ENCODE data around the gene MED8.

Gene MED8

GRCh38 chr1:43334453-43335205 lies 55.0 kb downstream of the MED8 start:
- DNase-seq (ENCODE audit: low read depth): no peak
